Lower leg skin (tissue), 3 donors: ENCODE measurements around the gene RPN2.

ENCODE experiments used
- CTCF ChIP-seq, 3 donors: fragments of 450-650 bp; IDR thresholded peaks; one replicate each; pipeline ENCODE4 v1.5.1; 2016; ENCODE audit warnings: antibody characterized with exemption in 3 of 3, mild to moderate bottlenecking in 3 of 3, moderate library complexity in 2 of 3
- POLR2A ChIP-seq, 2 donors: fragments of 450-650 bp; IDR thresholded peaks; one replicate each; pipeline ENCODE4 v1.6.1; 2016 to 2017; ENCODE audit warnings: antibody characterized with exemption in 2 of 2, mild to moderate bottlenecking in 1 of 2, moderate library complexity in 1 of 2

GRCh38 chr20:37243937-37244571 lies 64.9 kb downstream of the RPN2 start:
- no peak for TF ChIP-seq POLR2A (IDR thresholded peaks at IDR 0.05)
- TF ChIP-seq CTCF (IDR thresholded peaks at IDR 0.05), result no peak
